GM12864 (cell line): ENCODE measurements around the gene COQ9.
A peak's percentile ranks its signal among the peaks of the same experiment; 100 is the strongest.

Experiments
- DNase-seq: peaks from one replicate; pipeline ENCODE4 v3.0.0-alpha.2; 2011; ENCODE audit warnings: low read depth
- H3K4me3 ChIP-seq: 2 replicates; pipeline ENCODE4 v1.5.1; 2011; ENCODE audit warnings: mild to moderate bottlenecking, low read depth, low read length, control low read depth
- CTCF ChIP-seq: IDR thresholded peaks from 2 replicates; pipeline ENCODE4 v1.5.1; 2011; ENCODE audit warnings: low read depth, mild to moderate bottlenecking, moderate library complexity, low read length, control low read depth, inconsistent platforms; ENCODE audit errors: missing control alignments

The COQ9 gene

GRCh38 chr16:57482845-57483545 lies 35.7 kb downstream of the COQ9 start:
- no peak for TF ChIP-seq CTCF
- no peak overlapping the region for H3K4me3 ChIP-seq
- DNase-seq, result no peak

- H3K4me3 ChIP-seq, result no peak overlapping the region
- no peak for TF ChIP-seq CTCF
- DNase-seq, result no peak
These were observed 36.6 kb downstream of the COQ9 start for GRCh38 chr16:57483725-57484514.

GRCh38 chr16:57484515-57485005 lies 37.3 kb downstream of the COQ9 start:
- TF ChIP-seq CTCF, result no peak
- no peak overlapping the region for H3K4me3 ChIP-seq
- DNase-seq, result no peak

- TF ChIP-seq CTCF, result no peak
- DNase-seq, result no peak
These were observed 38.0 kb downstream of the COQ9 start for GRCh38 chr16:57485091-57485915.

GRCh38 chr16:57485916-57486857 lies 38.9 kb downstream of the COQ9 start, which contains the start of gene DOK4:
DOK4 (minus strand) TSS chr16:57486493; CDS start chr16:57479507, 6,986 bp downstream.
- no peak for DNase-seq
- no peak for TF ChIP-seq CTCF
- H3K4me3 ChIP-seq, result peak within 1 kb of the TSS; percentile 54

More at GRCh38 chr16:57485091-57485915, 38.0 kb downstream of the COQ9 start:
- no peak overlapping the region for H3K4me3 ChIP-seq
